Fibroblast of upper back skin (primary cell): ENCODE results near the gene FOXF1.

Experiments
- DNase-seq: peaks from one replicate; pipeline ENCODE4 v3.0.0-alpha.2; 2013

The FOXF1 gene

GRCh38 chr16:86510465-86511261 lies at the start of gene FOXF1:
FOXF1 (plus strand) TSS chr16:86510527; CDS start chr16:86510570, 43 bp downstream.
- DNase-seq = peak; percentile 51

- no peak for DNase-seq
Measured at GRCh38 chr16:86461037-86461436, 49.3 kb upstream of the FOXF1 start.

- DNase-seq = no peak
Measured at GRCh38 chr16:86462334-86463084, 47.8 kb upstream of the FOXF1 start.

- DNase-seq = no peak
Measured at GRCh38 chr16:86464044-86464443, 46.3 kb upstream of the FOXF1 start.

- no peak for DNase-seq
Measured at GRCh38 chr16:86465434-86465833, 44.9 kb upstream of the FOXF1 start.

GRCh38 chr16:86466696-86467406 lies 43.5 kb upstream of the FOXF1 start:
- DNase-seq = no peak

GRCh38 chr16:86467490-86467889 lies 42.8 kb upstream of the FOXF1 start:
- DNase-seq = no peak

- DNase-seq = no peak
Measured at GRCh38 chr16:86470964-86471363, 39.4 kb upstream of the FOXF1 start.

GRCh38 chr16:86471896-86472295 lies 38.4 kb upstream of the FOXF1 start:
- no peak for DNase-seq

- no peak for DNase-seq
Measured at GRCh38 chr16:86472366-86472765, 38.0 kb upstream of the FOXF1 start.

- no peak for DNase-seq
Measured at GRCh38 chr16:86476956-86477534, 33.3 kb upstream of the FOXF1 start.

- DNase-seq = no peak
Measured at GRCh38 chr16:86477642-86478041, 32.7 kb upstream of the FOXF1 start.

GRCh38 chr16:86478779-86479178 lies 31.5 kb upstream of the FOXF1 start:
- DNase-seq = no peak

- no peak for DNase-seq
Measured at GRCh38 chr16:86479419-86479818, 30.9 kb upstream of the FOXF1 start.

GRCh38 chr16:86480444-86480843 lies 29.9 kb upstream of the FOXF1 start:
- no peak for DNase-seq

- DNase-seq = no peak
Measured at GRCh38 chr16:86481607-86482006, 28.7 kb upstream of the FOXF1 start.

GRCh38 chr16:86484240-86484639 lies 26.1 kb upstream of the FOXF1 start:
- no peak for DNase-seq

- no peak for DNase-seq
Measured at GRCh38 chr16:86485746-86486145, 24.6 kb upstream of the FOXF1 start.

GRCh38 chr16:86490859-86491639 lies 19.3 kb upstream of the FOXF1 start:
- no peak for DNase-seq

- DNase-seq = no peak
Measured at GRCh38 chr16:86491640-86492023, 18.7 kb upstream of the FOXF1 start.

- DNase-seq = no peak
Measured at GRCh38 chr16:86492267-86492960, 17.9 kb upstream of the FOXF1 start.
